Osteocyte (in vitro differentiated cells): ENCODE measurements around the gene AMBP. TPM values are rescaled to one million over a fixed set of nuclear protein-coding genes. Genes with fewer than 3 reads are reported as not detected.

Source experiments
- DNase-seq: peaks from one replicate; pipeline ENCODE4 v3.0.0; 2021; ENCODE audit warnings: mixed read lengths; ENCODE audit not compliant: unreplicated experiment; ENCODE audit errors: extremely low spot score
- H3K27ac Mint-ChIP-seq: one replicate; pipeline ENCODE4 v1.8.0; 2021; ENCODE audit warnings: mild to moderate bottlenecking, mixed read lengths; ENCODE audit not compliant: unreplicated experiment
- H3K27me3 Mint-ChIP-seq: one replicate; pipeline ENCODE4 v1.8.0; 2021; ENCODE audit warnings: mixed read lengths; ENCODE audit not compliant: unreplicated experiment
- H3K36me3 Mint-ChIP-seq: one replicate; pipeline ENCODE4 v1.8.0; 2021; ENCODE audit warnings: mixed read lengths; ENCODE audit not compliant: unreplicated experiment
- H3K4me1 Mint-ChIP-seq: one replicate; pipeline ENCODE4 v1.8.0; 2021; ENCODE audit warnings: mixed read lengths; ENCODE audit not compliant: unreplicated experiment
- H3K4me3 Mint-ChIP-seq: one replicate; pipeline ENCODE4 v1.8.0; 2021; ENCODE audit warnings: mild to moderate bottlenecking, moderate library complexity, mixed read lengths; ENCODE audit not compliant: unreplicated experiment
- H3K9me3 Mint-ChIP-seq: one replicate; pipeline ENCODE4 v1.8.0; 2021; ENCODE audit warnings: mixed read lengths; ENCODE audit not compliant: unreplicated experiment
- CTCF ChIP-seq: fragments of 200-600 bp; sonication (generic); IDR thresholded peaks from 2 replicates; pipeline ENCODE4 v1.5.0; 2021; ENCODE audit warnings: antibody characterized with exemption, mild to moderate bottlenecking, moderate library complexity
- total RNA-seq: library from RNA; stranded (reverse); gene quantifications from 2 replicates; pipeline ENCODE4 v1.2.1, GENCODE V29; 2021

Gene AMBP
- total RNA-seq, 1 donor from 2014 or later: not detected

DNA sequence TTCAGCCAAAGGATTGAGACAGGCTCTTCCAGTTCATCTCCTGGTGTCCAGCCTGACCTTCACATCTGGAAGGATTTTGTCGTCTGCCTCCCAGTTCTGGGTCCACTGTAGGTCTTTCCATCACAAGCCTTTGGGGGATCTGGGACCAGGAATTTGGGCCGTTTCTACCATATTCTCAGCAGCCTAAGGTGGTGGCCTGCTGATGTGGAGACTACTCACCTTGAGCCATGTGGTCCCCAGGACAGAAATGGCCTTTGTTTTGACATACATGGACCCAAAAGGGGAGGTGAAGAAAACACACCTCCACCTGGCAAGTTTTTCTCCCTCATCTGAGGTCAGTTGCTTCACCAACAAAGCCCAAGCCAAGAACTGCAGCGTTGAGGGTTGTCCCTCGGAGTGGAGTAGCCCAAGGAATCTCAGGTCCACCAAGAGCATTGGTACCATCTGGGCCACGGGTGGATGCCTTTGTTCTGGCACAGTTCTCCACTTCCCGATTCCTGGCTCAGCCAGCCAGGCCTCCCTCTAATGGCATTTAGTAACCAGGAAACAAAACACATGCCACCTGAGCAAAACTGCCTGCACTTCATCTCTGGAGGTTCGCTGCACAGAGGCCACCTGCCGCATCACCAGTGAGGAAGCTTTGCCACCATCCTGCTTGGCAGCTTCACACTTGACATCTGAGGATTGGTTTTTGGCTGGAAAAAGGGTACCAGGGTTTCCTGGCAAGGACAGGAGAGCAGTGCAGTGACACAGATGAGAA lies 24.7 kb downstream of the AMBP start:
- no peak for TF ChIP-seq CTCF

DNA sequence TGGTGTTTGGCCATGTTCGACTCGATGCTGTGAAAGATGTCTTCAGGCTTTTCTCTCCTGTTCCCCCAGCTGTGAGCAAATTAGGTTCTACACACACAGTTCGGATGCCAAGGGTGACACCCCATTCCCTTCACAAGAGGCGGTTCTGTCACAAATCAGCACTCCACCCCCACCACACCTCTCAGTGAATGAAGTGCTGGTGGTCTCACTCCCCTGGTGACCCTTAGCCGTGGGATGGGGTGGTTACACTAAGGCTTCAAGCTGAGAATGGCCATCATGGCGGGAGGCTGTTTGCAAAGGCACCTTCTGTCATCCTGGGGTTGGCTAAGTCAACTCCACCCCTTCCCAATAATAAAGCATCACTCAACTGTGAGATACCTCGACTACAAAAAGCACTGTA lies 26.4 kb downstream of the AMBP start:
- no peak for DNase-seq
- Mint-ChIP-seq H3K9me3 (no peaks in the 10 kb centered on the region), H3K27me3 (no peaks in the 10 kb centered on the region), H3K4me1 (no peaks in the 10 kb centered on the region), H3K36me3 (peaks cover 60% of the 10 kb centered on the region), H3K4me3 (no peak overlapping the region), H3K27ac (no peak overlapping the region)
- no peak for TF ChIP-seq CTCF

More for the DNA sequence above, 24.7 kb downstream of the AMBP start:
- no peak overlapping the region for H3K4me3 Mint-ChIP-seq
- H3K27ac Mint-ChIP-seq: no peak overlapping the region
- H3K36me3 Mint-ChIP-seq: peaks cover 48% of the 10 kb centered on the region
- no peaks in the 10 kb centered on the region for H3K9me3 Mint-ChIP-seq
- H3K27me3 Mint-ChIP-seq: no peaks in the 10 kb centered on the region
- DNase-seq: no peak
- peaks cover 6% of the 10 kb centered on the region for H3K4me1 Mint-ChIP-seq

GRCh38 chr9:114051281-114051680 lies 26.8 kb downstream of the AMBP start:
- Mint-ChIP-seq H3K36me3 (peaks cover 59% of the 10 kb centered on the region), H3K9me3 (no peaks in the 10 kb centered on the region)
- TF ChIP-seq CTCF: no peak

DNA sequence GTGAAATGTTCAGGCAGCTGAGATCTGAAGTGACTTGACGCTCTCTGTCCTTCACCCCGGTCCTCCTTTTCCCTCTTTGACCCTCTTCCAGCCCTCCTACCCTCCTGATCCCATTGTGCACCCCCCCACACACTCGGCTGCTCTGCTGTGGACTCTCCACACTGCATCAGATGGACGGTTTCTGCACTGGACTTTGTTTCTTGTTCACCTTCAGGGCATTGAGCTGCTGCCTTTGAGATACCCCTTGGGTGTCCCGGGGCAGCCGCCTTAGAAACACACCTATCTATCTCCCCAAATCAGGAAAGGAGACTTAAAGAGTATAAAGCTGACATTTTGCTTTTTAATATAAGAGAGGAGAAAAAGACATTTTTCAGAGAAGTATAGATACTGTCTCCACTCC lies 27.5 kb downstream of the AMBP start:
- peaks cover 60% of the 10 kb centered on the region for H3K36me3 Mint-ChIP-seq
- no peaks in the 10 kb centered on the region for H3K4me1 Mint-ChIP-seq
- no peak overlapping the region for H3K4me3 Mint-ChIP-seq
- TF ChIP-seq CTCF: no peak
- H3K27ac Mint-ChIP-seq: no peak overlapping the region
- no peaks in the 10 kb centered on the region for H3K27me3 Mint-ChIP-seq
- H3K9me3 Mint-ChIP-seq: no peaks in the 10 kb centered on the region
- DNase-seq: no peak

More at GRCh38 chr9:114051281-114051680, 26.8 kb downstream of the AMBP start:
- no peak overlapping the region for H3K4me3 Mint-ChIP-seq
- H3K4me1 Mint-ChIP-seq: no peaks in the 10 kb centered on the region
- no peak for DNase-seq
- no peaks in the 10 kb centered on the region for H3K27me3 Mint-ChIP-seq
- no peak overlapping the region for H3K27ac Mint-ChIP-seq

DNA sequence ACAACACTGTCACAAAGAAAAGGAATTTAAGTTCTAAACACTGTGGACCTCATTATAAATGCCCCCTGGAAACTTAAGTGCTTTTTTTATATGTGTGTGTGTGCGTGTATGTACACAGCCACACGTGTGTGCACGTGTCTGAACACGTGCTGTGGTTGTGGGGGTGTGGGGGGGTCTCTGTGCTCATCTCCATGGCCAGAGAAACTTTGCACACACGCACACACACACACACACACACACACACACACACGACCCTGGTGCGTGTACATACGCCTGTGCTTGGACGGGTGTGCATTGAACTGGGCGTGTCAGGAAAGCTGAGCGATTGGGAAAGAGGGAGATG lies 27.9 kb downstream of the AMBP start:
- Mint-ChIP-seq H3K4me1 (no peaks in the 10 kb centered on the region), H3K27ac (no peak overlapping the region), H3K4me3 (no peak overlapping the region), H3K9me3 (no peaks in the 10 kb centered on the region), H3K36me3 (peaks cover 60% of the 10 kb centered on the region), H3K27me3 (no peaks in the 10 kb centered on the region)
- TF ChIP-seq CTCF: no peak
- DNase-seq: no peak
